Tongue (tissue), 2 donors: ENCODE results near the gene PILRA. TPM values are rescaled to one million over a fixed set of nuclear protein-coding genes. Genes with fewer than 3 reads are reported as not detected.
A peak's percentile ranks its signal among the peaks of the same experiment; 100 is the strongest.
"Not testable (repeated sequence)": the region's sequence is repeated elsewhere in the genome, so short reads cannot be mapped to it uniquely, and the experiment has no call there.

Experiments
- DNase-seq: peaks from one replicate; pipeline ENCODE4 v3.0.0-alpha.2; 2015
- total RNA-seq: library from RNA; depleted of rRNA; stranded (reverse); fragments of >200 nt; gene quantifications from one replicate; pipeline ENCODE4 v1.2.3, GENCODE V29; 2014

Gene PILRA
- total RNA-seq, 1 donor from 2014 or later, result 1.1 TPM

DNA sequence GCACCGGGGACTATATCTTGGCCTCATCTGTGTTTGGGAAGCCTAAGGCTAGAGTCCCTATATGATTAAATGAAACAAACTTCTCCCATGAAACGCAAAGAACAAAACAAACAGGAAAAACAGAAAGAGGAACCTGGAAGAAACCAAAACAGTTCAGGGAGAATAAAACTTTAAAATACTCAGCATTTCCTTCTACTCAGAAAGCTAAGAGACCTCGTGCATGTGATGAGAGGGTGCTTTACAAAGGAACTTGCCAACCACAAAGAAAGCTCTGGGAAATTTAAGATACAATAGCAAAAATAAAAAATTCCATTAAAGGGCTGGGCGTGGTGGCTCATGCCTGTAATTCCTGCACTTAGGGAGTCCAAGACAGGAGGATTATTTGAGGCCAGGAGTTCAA, 6.9 kb downstream of the PILRA start:
- DNase-seq, result no peak

DNA sequence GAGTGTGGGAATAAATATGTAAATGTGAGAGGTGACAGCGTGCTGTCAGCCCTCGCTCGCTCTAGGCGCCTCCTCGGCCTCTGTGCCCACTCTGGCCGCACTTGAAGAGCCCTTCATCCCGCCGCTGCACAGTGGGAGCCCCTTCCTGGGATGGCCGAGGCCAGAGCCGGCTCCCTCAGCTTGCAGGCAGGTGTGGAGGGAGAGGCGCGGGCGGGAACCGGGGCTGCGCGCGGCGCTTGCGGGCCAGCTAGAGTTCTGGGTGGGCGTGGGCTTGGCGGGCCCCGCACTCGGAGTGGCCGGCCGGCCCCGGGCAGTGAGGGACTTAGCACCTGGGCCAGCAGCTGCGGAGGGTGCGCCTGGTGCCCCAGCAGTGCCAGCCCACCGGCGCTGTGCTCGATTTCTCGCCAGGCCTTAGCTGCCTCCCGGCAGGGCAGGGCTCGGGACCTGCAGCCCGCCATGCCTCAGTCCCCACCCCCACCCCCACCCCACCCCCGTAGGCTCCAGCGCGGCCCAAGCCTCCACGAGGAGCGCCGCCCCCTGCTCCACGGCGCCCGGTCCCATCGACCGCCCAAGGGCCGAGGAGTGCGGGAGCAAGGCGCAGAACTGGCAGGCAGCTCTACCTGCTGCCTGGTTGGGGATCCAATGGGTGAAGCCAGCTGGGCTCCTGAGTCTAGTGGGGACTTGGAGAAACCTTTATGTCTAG, 8.4 kb downstream of the PILRA start:
- not testable (repeated sequence) for DNase-seq

DNA sequence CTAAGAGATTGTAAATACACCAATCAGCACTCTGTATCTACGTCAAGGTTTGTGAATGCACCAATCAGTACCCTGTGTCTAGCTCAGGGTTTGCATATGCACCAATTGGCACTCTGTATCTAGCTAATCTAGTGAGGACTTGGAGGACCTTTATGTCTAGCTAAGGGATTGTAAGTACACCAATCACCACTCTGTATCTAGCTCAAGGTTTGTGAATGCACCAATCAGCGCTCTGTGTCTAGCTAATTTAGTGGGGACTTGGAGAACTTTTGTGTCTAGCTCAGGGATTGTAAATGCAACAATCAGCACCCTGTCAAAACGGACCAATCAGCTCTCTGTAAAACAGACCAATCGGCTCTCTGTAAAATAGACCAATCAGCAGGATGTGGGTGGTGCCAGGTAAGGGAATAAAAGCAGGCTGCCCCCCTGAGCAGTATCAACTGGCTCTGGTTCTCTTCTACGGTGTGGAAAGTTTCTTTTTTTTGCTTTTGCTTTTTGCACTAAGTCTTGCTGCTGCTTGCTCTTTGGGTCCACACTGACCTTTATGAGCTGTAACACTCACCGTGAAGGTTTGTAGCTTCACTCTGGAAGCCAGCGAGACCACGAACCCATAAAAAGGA, 9.1 kb downstream of the PILRA start:
- DNase-seq, result not testable (repeated sequence)

DNA sequence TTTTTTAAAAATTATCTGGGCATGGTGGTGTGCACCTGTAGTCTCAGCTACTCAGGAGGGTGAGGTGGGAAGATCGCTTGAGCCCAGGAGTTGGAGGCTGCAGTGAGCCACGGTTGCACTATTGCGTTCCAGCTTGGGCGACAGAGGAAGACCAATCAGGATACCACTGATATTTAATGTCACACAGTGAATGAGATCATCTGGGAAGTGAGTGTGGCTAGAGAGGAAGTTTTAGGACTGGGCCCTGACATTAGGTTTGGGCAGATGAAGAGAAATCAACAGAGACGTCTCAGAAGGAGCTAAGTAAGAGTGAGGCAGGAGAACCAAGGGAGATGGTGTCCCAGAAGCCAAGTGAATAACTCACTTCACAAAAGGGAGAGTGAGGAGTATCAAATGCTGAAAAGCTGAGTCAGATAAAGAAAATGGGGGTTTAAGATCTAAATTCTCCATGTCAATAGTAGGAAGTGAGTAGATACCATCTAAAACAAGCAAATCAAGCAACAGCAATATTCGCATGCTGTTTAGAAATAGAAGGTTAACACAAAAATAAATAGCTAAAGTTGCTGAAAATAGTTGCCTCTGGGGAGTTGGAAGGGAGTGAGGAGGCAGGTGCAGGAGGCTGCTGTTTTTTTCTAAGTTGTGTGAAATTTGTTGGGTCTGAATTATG, 11.5 kb downstream of the PILRA start:
- no peak for DNase-seq

DNA sequence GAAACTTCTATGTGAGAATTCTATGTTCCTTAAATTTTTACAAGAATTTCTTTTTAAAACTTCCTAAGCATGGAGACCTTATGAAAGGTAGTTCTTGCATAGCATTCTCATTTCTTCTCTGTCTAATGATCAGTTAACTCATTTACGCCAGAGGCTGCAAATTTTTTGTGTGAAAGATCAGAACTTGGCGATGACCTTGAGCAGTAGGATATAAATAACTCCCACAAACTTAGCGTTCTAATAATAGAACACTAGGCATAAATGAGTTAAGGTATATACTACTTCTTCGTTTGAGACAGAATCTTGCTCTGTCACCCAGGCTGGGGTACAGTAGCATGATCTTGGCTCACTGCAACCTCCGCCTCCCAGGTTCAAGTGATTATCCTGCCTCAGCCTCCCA, 13.7 kb downstream of the PILRA start:
- DNase-seq, result no peak

DNA sequence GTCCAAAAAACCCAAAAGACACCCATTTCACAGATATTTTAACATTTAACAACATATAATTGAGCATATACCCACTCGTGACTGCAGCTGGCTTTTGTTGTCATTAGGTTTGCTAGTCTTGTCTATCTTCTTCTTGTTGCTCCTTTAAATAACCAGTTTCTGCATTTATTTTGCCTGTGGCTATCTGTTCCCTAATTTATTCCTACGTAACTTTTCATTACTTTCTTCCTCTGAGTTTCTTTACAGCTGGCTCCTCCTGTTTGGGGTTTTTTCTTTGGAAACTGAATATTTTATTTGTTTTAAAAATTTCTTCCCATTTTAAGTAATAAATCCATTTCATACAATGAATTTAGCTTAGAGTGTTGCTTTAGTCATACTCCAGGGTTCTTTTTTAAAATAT, 14.4 kb downstream of the PILRA start:
- no peak for DNase-seq

DNA sequence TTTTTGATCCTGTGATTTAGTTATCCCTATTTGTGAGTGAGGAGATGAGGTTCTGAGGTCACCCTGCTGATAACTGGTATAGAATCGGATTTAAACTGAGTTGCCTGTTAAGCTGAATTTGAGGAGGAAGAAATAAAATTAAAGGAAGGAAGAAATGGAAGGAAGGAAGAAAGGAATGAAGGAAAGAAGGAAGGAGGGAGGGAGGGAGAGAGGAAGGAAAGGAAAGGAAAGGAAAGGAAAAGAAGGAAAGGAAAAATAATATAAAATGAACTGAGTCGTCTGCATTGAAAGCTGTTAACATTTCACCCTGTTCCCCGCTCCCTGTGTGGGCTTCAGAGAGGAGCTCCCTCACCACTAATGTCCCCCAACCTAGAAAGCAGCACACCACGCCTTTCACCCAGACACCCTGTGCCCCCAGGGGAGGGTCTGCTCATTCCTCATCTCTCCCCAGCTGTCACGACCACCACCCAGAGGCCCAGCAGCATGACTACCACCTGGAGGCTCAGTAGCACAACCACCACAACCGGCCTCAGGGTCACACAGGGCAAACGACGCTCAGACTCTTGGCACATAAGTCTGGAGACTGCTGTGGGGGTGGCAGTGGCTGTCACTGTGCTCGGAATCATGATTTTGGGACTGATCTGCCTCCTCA, 16.3 kb downstream of the PILRA start:
- no peak for DNase-seq

DNA sequence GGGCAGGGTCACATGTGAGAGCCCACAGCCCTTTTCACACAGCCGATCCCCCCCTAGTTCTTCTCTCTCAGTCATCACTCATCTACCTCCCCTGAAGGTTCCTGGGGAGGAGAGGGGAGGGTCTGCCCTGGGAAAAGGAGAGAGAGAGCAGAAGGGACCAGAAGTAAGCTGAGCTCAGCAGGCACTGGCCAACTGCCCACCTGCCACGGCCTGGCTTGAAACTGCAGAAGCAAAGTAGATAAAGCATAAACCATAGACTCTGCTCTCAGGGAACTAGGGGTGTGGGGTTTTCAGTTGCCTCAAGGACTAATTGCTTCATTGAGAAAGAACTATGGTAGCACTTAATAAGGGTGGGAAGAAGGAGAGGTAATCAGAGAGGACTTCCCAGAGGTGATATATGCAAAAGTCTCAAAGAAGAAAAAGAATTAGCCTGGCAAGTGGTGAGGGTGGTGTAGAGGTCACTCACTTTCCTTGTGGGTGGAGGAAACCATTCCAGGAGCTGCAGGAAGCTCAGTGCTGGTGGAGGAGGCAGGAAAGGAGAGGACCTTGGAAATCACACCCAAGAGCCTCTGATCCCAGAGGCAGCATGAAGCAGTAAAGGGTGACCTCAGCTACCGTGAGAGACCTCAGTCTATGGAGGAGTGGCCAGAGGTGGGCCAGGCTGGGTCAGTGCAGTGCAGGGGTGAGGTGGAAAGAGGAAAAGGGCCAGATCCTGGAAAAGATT, 17.2 kb downstream of the PILRA start:
- no peak for DNase-seq

DNA sequence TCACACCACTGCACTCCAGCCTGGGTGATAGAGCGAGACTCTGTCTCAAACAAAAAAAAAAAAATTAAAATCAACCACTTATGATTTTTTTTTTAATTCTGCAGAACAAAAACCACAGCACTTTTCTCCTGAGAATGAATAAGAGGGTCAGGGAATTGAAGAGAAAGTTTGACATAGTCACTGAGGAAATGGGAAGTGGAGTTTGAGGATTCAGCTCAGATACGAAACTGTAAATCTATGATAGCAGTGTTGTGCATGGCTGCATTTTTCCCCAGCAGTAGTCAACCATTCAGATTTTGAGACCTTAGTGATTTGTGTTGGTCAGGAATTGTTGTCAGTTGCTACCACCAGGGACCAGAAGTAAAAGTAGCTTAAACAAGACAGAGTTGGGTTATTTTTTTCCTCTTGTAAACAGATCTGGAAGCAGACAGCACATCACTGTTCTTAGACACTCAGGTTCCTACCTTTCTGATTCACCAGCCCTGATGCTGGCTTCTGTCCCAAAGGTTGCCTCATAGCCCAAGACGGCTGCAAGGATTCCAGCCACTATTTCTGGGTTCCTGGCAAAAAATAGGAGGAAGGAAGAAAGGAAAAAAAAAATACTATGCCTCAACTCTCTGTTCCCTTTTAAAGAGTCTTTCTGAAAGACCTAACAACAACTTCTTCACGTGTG, 20.1 kb downstream of the PILRA start:
- no peak for DNase-seq

DNA sequence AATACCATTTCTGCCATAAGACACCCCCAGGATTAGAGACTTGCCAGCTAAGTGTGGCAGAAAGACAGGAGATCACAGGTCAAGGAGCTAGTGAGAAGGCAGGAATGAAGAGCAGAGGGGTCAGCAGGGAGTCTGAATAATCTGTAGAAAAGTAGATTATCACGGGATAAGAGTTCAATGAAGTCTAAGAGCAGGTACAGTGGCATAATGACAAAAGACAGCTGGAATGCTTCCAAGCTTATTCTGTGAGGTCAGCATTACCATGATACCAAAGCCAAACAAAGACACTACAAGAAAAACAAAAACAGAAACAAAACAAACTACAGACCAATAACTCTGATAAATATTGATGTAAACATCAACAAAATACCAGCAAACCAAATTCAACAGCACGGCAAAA, 20.8 kb downstream of the PILRA start:
- no peak for DNase-seq

DNA sequence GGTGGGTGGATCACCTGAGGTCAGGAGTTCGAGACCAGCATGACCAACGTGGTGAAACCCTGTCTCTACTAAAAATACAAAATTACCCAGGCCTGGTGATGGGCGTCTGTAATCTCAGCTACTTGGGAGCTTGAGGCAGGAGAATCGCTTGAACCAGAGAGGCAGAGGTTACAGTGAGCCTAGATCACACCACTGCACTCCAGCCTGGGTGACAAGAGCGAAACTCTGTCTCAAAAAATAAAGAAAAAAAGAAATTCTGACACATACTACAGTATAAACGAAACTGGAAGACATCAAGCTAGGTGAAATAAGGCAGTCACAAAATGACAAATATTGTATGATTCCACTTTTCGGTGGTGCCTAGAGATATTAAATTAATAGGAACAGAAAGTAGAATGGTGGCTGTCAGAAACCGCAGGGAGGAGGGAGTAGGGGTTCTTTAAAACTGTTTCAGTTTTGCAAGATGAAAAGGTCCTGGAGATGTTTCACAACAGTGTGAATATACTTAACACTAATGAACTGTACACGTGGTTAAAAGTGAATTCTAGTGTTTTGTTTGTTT, 23.2 kb downstream of the PILRA start:
- no peak for DNase-seq

DNA sequence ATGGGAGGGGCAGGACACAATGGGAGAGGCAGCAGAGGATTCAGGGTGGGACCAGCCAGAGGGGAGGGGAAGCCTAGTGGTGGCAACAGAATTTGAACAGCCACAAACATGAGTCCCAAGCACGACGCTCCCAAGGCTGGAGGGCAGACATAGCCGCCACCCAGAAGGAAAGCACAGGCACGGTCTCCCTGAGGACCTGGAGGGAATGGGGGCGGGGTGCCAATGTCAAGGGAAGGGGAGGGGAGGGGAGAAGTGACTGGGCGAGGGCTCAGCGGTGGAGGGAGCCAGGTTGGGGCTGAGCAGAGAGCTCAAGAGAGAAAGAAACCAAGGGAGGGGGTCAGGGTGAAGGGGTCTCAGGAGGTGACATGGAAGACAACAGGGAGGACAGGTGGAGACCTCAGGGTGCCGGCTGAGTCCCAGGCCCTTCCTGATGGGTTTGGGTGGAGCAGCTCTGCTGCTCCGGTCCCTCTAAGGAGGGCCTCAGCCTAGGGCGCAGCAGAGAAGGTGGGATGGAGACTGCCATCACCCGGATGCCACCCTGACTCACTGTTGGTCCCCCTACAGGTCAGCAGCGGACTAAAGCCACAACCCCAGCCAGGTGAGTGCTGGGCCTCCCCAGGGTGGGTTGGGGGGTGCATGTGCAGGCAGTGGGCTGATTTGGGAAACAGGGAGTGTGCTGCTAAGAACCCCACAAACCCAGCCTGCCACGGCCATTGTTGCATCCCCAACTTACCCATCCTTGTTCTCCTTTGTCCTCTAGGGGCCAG, 24.2 kb downstream of the PILRA start:
- no peak for DNase-seq

DNA sequence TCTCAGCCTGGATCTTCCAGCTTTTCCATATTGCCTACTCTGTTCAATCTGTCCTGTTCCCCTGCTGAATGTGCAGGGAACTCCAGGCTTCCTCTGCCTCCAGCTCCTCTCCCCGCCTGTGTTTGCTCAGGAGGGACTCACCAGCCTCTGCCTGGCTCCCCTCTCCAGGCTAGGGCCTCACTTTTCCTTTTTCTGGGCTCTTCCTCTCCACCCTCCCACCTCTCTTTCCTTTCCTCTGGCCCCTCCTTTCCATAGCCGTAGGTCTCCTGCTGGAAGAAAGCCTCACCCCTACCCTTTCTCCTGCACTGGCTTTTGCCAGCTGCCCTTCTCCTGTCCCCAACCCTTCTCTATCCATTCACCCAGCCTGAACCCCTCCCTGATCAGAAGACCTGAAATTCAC, 25.0 kb downstream of the PILRA start:
- no peak for DNase-seq

DNA sequence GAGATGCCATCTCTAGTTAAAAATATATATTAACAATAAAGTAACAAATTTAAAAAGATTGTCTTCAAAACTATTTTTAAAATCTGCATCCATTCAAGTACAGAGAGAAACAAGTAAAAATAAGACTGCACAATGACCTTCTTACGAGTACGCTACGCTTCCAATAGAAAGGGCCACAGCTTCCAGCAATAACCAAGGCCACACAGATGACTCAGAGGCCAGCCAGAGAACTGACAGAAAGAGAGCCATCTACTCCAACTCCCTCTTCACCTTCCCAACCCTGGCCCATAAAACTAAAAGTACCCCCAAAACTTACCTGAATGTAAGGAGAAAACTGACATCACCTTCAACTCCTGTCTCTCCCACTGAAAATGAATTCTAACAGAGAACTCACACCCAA, 26.8 kb downstream of the PILRA start:
- DNase-seq, result no peak

DNA sequence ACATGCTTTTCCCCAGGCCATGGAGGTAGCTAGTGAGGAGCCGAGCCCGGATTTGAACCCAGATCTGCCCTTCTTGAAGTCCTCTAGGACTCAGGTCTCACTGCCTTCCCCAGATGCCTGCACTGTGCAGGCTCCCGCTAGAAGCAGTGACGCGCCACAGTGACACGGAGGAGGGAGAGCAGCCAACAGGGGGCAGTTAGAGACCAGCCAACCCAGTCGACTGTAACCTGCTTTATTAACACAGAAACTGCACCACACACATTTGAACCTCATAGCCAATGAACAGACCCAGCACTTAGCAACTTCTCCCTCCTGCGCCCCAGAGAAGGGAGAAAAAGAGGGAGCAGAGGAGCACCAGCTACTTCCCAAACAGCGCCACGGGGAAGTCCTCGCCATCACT, 27.4 kb downstream of the PILRA start:
- DNase-seq, result peak; percentile 33

DNA sequence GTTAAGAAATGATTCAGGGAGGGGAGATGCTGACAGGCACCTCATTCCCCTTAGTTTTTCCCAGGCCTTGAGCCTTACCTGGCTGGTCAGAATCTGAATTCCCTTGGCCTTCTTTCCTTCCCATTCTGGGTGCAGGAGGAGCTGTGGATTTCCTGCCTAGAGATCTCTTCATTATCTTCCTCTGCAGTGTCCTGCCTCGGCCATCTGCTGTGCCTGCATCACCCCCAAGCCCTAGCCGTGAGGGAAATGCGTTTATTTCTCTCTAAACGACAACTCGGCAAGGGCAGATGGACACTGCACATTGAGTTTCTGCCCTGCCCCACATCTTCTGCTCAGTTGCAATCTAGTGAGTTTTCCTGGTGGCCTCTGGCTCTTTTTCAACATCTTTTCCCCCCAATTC, 28.5 kb downstream of the PILRA start:
- no peak for DNase-seq

DNA sequence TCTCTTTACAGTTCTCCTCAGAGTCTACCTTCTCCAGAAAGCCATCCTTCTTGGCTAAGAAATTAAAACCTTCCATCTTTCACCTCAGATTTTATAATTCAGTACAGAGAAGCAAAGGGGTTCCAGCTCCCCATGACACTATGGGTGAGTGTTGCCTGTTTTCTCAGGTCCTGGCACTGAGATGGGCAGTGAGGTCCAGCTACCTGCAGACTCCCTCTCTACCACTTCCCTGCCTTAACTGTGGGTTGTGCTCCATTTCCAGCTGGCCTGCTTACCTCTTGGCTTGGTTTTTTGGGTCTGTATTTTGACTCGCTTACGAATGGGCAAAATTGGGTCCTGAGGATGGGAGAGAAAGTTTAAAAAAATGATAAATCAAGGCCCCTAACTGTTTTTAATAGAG, 29.0 kb downstream of the PILRA start:
- DNase-seq, result no peak

DNA sequence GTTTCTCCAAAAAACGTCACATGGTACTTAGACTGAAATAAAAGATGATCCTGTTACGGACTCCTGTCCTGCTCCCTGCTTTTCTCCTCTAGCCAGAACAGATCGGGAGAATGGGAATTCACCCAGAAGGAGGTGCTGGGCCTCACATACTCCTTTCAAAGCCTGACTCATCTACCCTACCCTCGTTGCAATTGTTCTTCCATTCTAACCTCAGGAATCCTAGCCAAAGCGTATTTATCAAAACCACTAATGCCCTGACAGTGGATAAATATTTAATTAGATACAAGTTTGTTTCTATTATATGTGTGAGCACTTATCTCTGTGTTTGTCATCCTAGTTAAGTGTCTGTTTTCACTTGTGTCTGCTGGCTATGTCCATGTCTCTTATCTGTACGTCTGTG, 33.5 kb downstream of the PILRA start:
- no peak for DNase-seq

DNA sequence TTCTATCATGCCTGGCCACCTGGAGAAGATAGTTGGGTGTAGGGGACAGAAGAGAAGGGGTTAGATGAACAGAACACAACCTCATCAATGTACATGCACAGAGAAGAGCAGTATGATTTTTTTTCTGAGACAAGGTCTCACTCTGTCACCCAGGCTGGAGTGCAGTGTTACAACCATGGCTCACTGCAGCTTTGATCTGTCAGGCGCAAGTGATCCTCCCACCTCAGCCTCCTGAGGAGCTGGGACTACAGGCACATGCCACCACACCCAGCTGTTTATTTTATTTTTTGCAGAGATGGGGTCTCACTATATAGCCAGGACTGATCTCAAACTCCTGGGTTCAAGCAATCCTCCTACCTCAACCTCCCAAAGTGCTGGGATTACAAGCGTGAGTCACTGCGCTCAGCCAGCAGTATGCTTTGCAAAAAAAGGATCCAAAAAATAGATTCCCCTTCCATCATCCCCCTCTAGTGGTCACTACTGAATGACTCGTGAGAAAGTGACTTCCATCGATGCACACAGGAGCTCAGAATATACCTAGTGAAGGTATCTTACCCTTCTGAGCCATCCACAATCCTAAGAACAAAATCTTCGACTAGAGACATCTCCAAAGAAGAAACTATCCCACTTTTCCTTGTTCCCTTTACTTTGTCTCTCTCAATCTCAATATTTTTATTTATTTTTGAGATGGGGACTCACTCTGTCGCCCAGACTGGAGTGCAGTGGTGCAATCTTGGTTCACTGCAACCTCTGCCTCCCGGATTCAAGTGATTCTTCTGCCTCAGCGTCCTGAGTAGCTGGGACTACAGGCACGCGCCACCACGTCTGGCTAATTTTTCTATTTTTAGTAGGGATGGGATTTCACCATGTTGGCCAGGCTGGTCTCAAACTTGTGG, 34.2 kb downstream of the PILRA start:
- DNase-seq, result peak; percentile 73

DNA sequence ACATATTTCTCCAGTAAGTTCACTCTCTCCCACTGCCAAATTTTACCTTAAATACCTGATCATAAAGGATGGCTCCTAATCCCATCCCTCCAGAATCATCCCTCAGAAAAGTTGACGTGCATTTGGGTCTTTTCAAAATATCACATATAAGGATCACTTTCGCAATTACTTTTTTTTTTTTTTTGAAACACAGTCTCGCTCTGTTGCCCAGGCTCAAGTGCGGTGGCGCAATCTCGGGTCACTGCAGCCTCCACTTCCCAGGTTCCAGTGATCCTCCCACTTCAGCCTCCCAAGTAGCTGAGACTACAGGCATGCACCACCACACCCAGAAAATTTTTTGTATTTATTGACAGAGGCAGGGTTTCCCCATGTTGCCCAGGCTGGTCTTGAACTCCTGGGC, 37.8 kb downstream of the PILRA start:
- DNase-seq, result no peak
